Measurements from ENCODE around the gene TMC2.

Gene TMC2

DNA sequence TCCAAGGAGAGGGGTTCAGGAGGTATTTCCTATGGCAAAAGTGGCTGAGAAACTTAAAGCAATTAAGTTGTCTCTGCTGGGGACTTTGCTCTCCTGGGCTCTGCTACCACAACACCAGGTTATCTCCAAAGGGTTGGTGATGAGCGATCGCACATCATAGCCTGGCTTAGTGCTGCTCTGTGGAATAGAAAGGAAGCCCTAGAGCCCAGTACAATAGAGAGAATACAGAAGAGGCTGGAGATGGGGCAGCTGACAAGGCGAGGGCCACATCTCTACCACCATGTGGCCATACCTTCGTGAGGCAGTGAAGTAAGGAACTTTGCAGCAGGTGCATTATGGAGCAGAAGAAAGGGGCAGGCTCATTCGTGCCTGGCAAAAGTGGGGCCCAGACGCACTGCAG lies 8.6 kb upstream of the TMC2 start:
- H3K27ac ChIP-seq (replicated peaks) = no peak overlapping the region
- TF ChIP-seq POLR2AphosphoS5 (IDR thresholded peaks at IDR 0.05; ENCODE audit: low read depth) (no peak), SPI1 (IDR thresholded peaks at IDR 0.05; ENCODE audit: borderline replicate concordance, low read depth) (no peak), GABPA (IDR thresholded peaks at IDR 0.05; ENCODE audit: low read depth) (no peak)
- TF ChIP-seq, protein P1, sequence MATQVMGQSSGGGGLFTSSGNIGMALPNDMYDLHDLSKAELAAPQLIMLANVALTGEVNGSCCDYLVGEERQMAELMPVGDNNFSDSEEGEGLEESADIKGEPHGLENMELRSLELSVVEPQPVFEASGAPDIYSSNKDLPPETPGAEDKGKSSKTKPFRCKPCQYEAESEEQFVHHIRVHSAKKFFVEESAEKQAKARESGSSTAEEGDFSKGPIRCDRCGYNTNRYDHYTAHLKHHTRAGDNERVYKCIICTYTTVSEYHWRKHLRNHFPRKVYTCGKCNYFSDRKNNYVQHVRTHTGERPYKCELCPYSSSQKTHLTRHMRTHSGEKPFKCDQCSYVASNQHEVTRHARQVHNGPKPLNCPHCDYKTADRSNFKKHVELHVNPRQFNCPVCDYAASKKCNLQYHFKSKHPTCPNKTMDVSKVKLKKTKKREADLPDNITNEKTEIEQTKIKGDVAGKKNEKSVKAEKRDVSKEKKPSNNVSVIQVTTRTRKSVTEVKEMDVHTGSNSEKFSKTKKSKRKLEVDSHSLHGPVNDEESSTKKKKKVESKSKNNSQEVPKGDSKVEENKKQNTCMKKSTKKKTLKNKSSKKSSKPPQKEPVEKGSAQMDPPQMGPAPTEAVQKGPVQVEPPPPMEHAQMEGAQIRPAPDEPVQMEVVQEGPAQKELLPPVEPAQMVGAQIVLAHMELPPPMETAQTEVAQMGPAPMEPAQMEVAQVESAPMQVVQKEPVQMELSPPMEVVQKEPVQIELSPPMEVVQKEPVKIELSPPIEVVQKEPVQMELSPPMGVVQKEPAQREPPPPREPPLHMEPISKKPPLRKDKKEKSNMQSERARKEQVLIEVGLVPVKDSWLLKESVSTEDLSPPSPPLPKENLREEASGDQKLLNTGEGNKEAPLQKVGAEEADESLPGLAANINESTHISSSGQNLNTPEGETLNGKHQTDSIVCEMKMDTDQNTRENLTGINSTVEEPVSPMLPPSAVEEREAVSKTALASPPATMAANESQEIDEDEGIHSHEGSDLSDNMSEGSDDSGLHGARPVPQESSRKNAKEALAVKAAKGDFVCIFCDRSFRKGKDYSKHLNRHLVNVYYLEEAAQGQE (IDR thresholded peaks at IDR 0.05; ENCODE audit: insufficient replicate concordance, low read depth) = no peak
- TF ChIP-seq, protein P2, sequence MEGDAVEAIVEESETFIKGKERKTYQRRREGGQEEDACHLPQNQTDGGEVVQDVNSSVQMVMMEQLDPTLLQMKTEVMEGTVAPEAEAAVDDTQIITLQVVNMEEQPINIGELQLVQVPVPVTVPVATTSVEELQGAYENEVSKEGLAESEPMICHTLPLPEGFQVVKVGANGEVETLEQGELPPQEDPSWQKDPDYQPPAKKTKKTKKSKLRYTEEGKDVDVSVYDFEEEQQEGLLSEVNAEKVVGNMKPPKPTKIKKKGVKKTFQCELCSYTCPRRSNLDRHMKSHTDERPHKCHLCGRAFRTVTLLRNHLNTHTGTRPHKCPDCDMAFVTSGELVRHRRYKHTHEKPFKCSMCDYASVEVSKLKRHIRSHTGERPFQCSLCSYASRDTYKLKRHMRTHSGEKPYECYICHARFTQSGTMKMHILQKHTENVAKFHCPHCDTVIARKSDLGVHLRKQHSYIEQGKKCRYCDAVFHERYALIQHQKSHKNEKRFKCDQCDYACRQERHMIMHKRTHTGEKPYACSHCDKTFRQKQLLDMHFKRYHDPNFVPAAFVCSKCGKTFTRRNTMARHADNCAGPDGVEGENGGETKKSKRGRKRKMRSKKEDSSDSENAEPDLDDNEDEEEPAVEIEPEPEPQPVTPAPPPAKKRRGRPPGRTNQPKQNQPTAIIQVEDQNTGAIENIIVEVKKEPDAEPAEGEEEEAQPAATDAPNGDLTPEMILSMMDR (IDR thresholded peaks at IDR 0.05; ENCODE audit: insufficient read depth, low read length) = no peak
- no peak overlapping the region for H3K4me3 ChIP-seq (replicated peaks; ENCODE audit: insufficient read depth, low read length)
- peaks cover 8% of the 10 kb centered on the region for H3K27me3 ChIP-seq (ENCODE audit: insufficient read depth, poor library complexity, severe bottlenecking)
- DNase-seq (ENCODE audit: low read depth in 1 of 2, low spot score in 1 of 2) = no peak

DNA sequence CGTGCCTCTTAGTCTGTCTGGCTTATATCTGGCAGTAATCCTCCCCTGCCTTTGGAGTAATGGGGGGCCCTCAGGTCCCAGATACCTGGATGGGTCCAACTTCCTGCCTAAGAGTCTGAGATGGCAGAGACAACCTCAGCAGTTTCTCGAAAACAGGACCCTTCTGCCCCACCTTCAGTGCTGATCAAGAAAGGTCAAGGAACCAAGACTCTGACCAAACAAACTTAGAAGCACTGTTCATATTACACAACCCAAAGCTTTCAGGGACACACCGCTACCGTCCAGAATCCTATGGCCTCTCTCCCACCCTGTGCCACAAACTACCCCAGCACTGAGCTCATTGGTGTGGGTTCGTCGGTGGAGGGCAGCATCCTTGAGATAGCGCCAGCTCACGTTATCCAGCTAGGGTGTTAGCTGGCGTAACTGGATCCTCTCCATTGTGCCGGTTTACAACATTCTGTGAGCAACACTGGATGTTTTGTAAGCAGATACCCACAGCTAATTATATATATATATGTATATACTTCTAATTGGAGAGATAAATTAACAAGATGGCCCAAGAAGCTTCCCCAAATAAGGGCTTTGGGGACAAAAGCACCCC lies 7.6 kb upstream of the TMC2 start:
- Histone ChIP-seq H3K27me3 (ENCODE audit: insufficient read depth, poor library complexity, severe bottlenecking) (peaks cover 8% of the 10 kb centered on the region), H3K27ac (replicated peaks) (no peak overlapping the region), H3K4me3 (replicated peaks; ENCODE audit: insufficient read depth, low read length) (no peak overlapping the region)
- no peak for DNase-seq (ENCODE audit: low read depth in 1 of 2, low spot score in 1 of 2)
- TF ChIP-seq SPI1 (IDR thresholded peaks at IDR 0.05; ENCODE audit: borderline replicate concordance, low read depth) (no peak), GABPA (IDR thresholded peaks at IDR 0.05; ENCODE audit: low read depth) (no peak), POLR2AphosphoS5 (IDR thresholded peaks at IDR 0.05; ENCODE audit: low read depth) (no peak)
- TF ChIP-seq, protein P2 (IDR thresholded peaks at IDR 0.05; ENCODE audit: insufficient read depth, low read length) = no peak
- TF ChIP-seq, protein P1 (IDR thresholded peaks at IDR 0.05; ENCODE audit: insufficient replicate concordance, low read depth) = no peak

DNA sequence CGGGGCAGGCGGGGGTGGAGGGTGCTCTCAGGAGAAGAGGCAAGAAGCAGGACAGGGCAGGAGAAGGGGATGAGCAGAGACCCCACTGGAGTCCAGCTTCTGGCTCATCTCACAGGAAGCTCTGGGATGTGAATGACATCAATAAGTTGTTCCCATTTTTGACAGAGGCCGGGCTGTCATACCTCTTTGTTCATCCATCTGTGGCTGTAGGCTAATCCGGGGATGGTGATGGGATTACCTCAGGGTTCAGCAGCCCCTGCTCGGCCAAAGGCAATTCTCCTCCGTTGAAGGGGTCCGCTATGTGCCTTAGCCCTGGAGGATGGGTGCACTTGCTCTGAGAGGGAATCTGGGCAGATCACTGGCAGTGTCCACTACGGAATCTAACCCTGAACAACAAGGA lies 3.3 kb upstream of the TMC2 start:
- TF ChIP-seq POLR2AphosphoS5 (IDR thresholded peaks at IDR 0.05; ENCODE audit: low read depth) (no peak), SPI1 (IDR thresholded peaks at IDR 0.05; ENCODE audit: borderline replicate concordance, low read depth) (no peak), GABPA (IDR thresholded peaks at IDR 0.05; ENCODE audit: low read depth) (no peak)
- TF ChIP-seq, protein P2 (IDR thresholded peaks at IDR 0.05; ENCODE audit: insufficient read depth, low read length) = no peak
- TF ChIP-seq, protein P1 (IDR thresholded peaks at IDR 0.05; ENCODE audit: insufficient replicate concordance, low read depth) = no peak
- no peak overlapping the region for H3K27ac ChIP-seq (replicated peaks)
- no peak for DNase-seq (ENCODE audit: low read depth in 1 of 2, low spot score in 1 of 2)
- H3K4me3 ChIP-seq (replicated peaks; ENCODE audit: insufficient read depth, low read length) = no peak overlapping the region
- peaks cover 4% of the 10 kb centered on the region for H3K27me3 ChIP-seq (ENCODE audit: insufficient read depth, poor library complexity, severe bottlenecking)

Data from HL-60 (cell line).